Measurements from ENCODE around the gene DOK4.
"Not testable (repeated sequence)": the region's sequence is repeated elsewhere in the genome, so short reads cannot be mapped to it uniquely, and the experiment has no call there.

Gene DOK4

DNA sequence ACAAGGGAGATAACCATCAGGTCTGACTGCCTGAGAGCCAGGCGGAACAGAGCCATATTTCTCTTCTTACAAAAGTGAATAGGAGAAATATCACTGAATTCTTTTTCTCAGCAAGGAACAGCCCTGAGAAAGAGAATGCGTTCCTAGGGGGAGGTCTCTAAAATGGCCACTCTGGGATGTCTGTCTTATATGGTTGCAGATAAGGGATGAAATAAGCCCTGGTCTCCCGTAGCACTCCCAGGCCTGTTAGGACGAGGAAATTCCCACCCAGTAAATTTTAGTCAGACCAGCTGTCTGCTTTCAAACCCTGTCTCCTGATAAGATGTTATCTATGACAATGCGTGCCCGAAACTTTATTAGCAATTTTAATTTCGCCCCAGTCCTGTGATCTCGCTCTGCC lies 46.3 kb downstream of the DOK4 start:
- DNase-seq: not testable (repeated sequence)

DNA sequence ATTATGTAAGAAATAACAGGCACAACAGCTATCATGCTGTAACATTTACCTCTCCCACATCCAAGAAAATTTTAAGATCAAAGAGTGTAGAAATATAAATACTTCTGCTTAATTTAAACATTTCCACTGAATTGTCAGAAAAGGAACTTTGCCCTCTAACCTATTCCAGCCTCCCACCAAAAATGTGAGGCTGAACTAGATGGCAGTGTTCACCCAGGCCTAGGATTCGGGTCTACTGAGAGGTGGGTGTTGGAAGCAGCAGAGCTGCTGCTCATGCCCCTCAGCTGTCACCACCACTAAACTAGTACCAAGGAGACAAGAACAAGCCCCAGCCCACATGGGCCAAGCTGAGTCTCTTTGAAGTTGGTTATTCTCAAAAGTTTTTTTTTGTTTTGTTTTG lies 50.5 kb downstream of the DOK4 start:
- DNase-seq: no peak

GRCh38 chr16:57434003-57434402 lies 52.3 kb downstream of the DOK4 start:
- DNase-seq: no peak

DNA sequence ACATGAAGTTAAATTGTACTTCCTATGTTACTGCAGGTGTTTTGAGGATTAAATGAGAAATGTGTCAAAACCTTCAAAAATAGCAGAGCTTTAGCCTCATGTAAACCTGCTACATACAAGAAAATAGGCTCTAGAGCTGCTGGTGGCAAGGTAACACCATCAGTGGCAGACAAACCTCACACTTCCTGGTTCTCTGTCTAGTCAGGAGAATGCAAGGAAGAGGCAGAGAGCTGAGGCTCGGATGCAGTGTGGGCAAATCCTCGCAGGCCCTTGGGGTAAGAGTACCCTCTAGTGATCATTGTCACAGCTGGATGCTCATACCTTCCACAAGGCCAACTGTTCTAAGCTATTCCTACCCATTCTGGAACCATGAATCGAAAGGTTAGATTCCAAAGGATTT lies 53.3 kb downstream of the DOK4 start:
- DNase-seq: no peak

GRCh38 chr16:57432505-57432904 lies 53.8 kb downstream of the DOK4 start:
- no peak for DNase-seq

GRCh38 chr16:57430955-57431354 lies 55.3 kb downstream of the DOK4 start:
- DNase-seq: no peak

DNA sequence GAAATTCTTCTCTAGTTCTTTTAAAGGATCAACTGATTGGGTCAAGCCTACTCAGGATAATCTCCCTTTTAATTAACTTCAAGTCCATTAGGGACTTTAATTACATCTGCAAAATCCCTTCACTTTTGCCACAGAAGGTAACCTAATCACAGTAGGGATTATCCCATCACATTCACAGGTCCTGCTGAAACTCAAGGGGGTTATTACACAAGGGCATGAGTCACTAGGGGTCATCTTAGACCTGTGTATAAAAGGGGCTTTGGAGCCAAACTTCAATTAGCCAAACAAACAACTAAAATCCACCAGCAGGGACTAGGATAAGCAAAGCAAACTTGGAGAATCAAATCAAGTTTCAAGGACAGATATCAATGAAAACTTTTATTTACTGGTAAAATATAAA lies 58.5 kb downstream of the DOK4 start:
- DNase-seq: no peak

- no peak for DNase-seq
Observed at GRCh38 chr16:57427307-57427706, 59.0 kb downstream of the DOK4 start.

DNA sequence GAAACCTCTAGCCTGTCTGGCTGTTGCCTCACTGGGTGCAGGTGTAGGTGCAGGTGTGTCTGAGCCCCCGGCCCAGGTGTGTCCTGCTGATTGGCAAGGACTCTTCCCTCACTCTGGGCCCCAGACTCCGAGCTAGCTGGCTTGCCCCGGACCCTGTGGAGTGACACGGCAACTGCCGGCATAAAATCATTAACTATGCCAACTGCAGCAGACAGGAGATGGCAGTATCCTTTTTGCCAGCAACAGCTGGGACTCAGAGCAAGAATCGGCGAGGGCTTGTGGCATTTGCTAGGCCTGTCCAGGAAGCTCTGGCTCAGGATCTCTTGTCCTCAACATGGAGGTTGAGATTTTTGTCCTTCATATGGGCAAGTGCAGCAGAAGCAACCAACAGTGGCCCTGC lies 59.9 kb downstream of the DOK4 start:
- no peak for DNase-seq

DNA sequence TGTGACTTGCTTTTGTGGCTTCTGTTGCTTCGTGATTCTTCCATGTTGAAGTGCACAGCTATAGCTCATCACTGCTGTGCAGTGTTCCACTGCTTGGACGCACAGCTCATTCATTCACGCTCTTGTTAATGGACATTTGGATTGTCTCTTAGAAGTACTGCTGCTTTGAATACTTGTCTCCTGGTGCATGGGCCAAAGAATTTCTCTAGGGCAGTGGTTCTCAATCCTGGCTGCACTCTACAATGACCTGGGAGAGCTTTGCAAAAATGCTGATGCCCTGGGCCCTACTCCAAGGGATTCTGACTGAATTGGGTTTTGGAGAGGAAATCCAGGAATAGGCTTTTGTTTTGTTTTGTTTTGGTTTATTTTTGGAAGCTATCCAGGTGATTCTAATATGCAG lies 61.7 kb downstream of the DOK4 start:
- DNase-seq: no peak

- DNase-seq: no peak
Observed at GRCh38 chr16:57423152-57423551, 63.1 kb downstream of the DOK4 start.

- no peak for DNase-seq
Observed at GRCh38 chr16:57422026-57422944, 64.0 kb downstream of the DOK4 start.

Measured in stimulated activated CD4-positive, alpha-beta T cell treated with anti-CD3 and anti-CD28 coated beads, Interleukin-2, amount 100 ng/mL, for 24 hours (primary cell).